CD4-positive, CD25-positive, alpha-beta regulatory T cell (primary cell): ENCODE measurements around the gene FLNB. TPM values are rescaled to one million over a fixed set of nuclear protein-coding genes. Genes with fewer than 3 reads are reported as not detected.

Source experiments
- ATAC-seq, 2 donors: fragments of 150-1000 bp; cut with Tn5 transposase; one replicate each; pipeline ENCODE4 v1.10.0; 2021; ENCODE audit warnings: low read depth in 2 of 2, moderate number of reproducible peaks in 2 of 2, moderate library complexity in 1 of 2
- DNase-seq, 3 donors: peaks; one replicate each; pipeline versions ENCODE4 v3.0.0 to v3.0.0-alpha.2; 2012 to 2022; ENCODE audit warnings: mixed read lengths in 1 of 3
- H3K27ac ChIP-seq: one replicate; pipeline ENCODE4 v1.7.0; 2013; ENCODE audit warnings: mild to moderate bottlenecking, low read length; ENCODE audit not compliant: insufficient read depth, poor library complexity, severe bottlenecking
- H3K27me3 ChIP-seq: one replicate; pipeline ENCODE4 v1.7.0; 2013; ENCODE audit warnings: low read length; ENCODE audit not compliant: control insufficient read depth, insufficient read depth
- H3K36me3 ChIP-seq: one replicate; pipeline ENCODE4 v1.7.0; 2013; ENCODE audit warnings: mild to moderate bottlenecking, low read length, moderate library complexity; ENCODE audit not compliant: control insufficient read depth, insufficient read depth
- H3K4me1 ChIP-seq: 2 replicates; pipeline ENCODE4 v1.7.0; 2013; ENCODE audit warnings: mild to moderate bottlenecking, low read length; ENCODE audit not compliant: insufficient read depth, control insufficient read depth, poor library complexity, severe bottlenecking
- H3K4me3 ChIP-seq: one replicate; pipeline ENCODE4 v1.7.0; 2013; ENCODE audit warnings: low read depth, mild to moderate bottlenecking, low read length, moderate library complexity
- H3K9me3 ChIP-seq, 2 experiments: 1 replicate in 1 of 2; 2 replicates in 1 of 2; pipeline ENCODE4 v1.7.0; 2013; ENCODE audit warnings: low read length in 2 of 2, mild to moderate bottlenecking in 1 of 2, moderate library complexity in 1 of 2; ENCODE audit not compliant: control insufficient read depth in 2 of 2
- H3K27ac Mint-ChIP-seq, 3 donors: one replicate each; pipeline ENCODE4 v1.8.0; 2020 to 2022; ENCODE audit warnings: mild to moderate bottlenecking in 3 of 3, mixed read lengths in 3 of 3, moderate library complexity in 2 of 3
- H3K27me3 Mint-ChIP-seq: one replicate; pipeline ENCODE4 v1.8.0; 2022; ENCODE audit warnings: mild to moderate bottlenecking, mixed read lengths
- H3K36me3 Mint-ChIP-seq: one replicate; pipeline ENCODE4 v1.8.0; 2020; ENCODE audit warnings: mixed read lengths
- H3K4me1 Mint-ChIP-seq, 4 donors: one replicate each; pipeline ENCODE4 v1.8.0; 2020 to 2022; ENCODE audit warnings: mixed read lengths in 4 of 4, mild to moderate bottlenecking in 1 of 4
- H3K4me3 Mint-ChIP-seq, 4 donors: one replicate each; pipeline ENCODE4 v1.8.0; 2020 to 2022; ENCODE audit warnings: mild to moderate bottlenecking in 4 of 4, mixed read lengths in 4 of 4, moderate library complexity in 3 of 4
- H3K9me3 Mint-ChIP-seq, 7 donors: one replicate each; pipeline ENCODE4 v1.8.0; 2020 to 2022; ENCODE audit warnings: mixed read lengths in 7 of 7, mild to moderate bottlenecking in 3 of 7, moderate library complexity in 2 of 7
- polyA plus RNA-seq, 4 donors: library from polyadenylated mRNA; unstranded; fragments of 300-500 nt; fragmentation: Illumina TruSeq; gene quantifications; one replicate each; pipeline ENCODE4 v1.2.3, GENCODE V29; 2021
- total RNA-seq: library from RNA; stranded (reverse); gene quantifications from one replicate; pipeline ENCODE4 v1.2.3, GENCODE V29; 2022

The FLNB gene
- total and polyA plus RNA-seq, 5 donors from 2014 or later: 8.9 to 40.8 (median 14.5) TPM

- no peaks in the 10 kb centered on the region for H3K4me1 ChIP-seq
- Mint-ChIP-seq H3K4me1 (peaks cover 0 to 2% (median 0%) of the 10 kb centered on the region in 4 donors), H3K27ac (no peak overlapping the region), H3K4me3 (no peak overlapping the region), H3K9me3 (no peaks in the 10 kb centered on the region), H3K27me3 (no peaks in the 10 kb centered on the region), H3K36me3 (peaks cover 59% of the 10 kb centered on the region)
- H3K27ac ChIP-seq: no peak overlapping the region
- H3K27me3 ChIP-seq: no peaks in the 10 kb centered on the region
- H3K9me3 ChIP-seq: no peaks in the 10 kb centered on the region
- no peak for DNase-seq
- H3K4me3 ChIP-seq: no peak overlapping the region
- peaks cover 80% of the 10 kb centered on the region for H3K36me3 ChIP-seq
- no peak for ATAC-seq
Observed at GRCh38 chr3:58101499-58102389, 93.5 kb downstream of the FLNB start.

GRCh38 chr3:58102390-58102750 is 94.1 kb downstream of the FLNB start:
- H3K27me3 Mint-ChIP-seq: no peaks in the 10 kb centered on the region
- H3K27me3 ChIP-seq: no peaks in the 10 kb centered on the region
- H3K9me3 ChIP-seq: no peaks in the 10 kb centered on the region
- DNase-seq (no peak), ATAC-seq (no peak)
- no peak overlapping the region for H3K4me3 Mint-ChIP-seq
- peaks cover 63% of the 10 kb centered on the region for H3K36me3 Mint-ChIP-seq
- peaks cover 0 to 2% (median 0%) of the 10 kb centered on the region in 4 donors for H3K4me1 Mint-ChIP-seq
- H3K4me1 ChIP-seq: no peaks in the 10 kb centered on the region
- no peaks in the 10 kb centered on the region for H3K9me3 Mint-ChIP-seq
- H3K27ac ChIP-seq: no peak overlapping the region
- H3K4me3 ChIP-seq: no peak overlapping the region
- peak overlapping the region in 1 of 3 donors; percentile 41 for H3K27ac Mint-ChIP-seq
- peaks cover 78% of the 10 kb centered on the region for H3K36me3 ChIP-seq

- Histone ChIP-seq H3K27ac (no peak overlapping the region), H3K9me3 (no peaks in the 10 kb centered on the region), H3K36me3 (peaks cover 77% of the 10 kb centered on the region), H3K27me3 (no peaks in the 10 kb centered on the region), H3K4me1 (no peaks in the 10 kb centered on the region), H3K4me3 (no peak overlapping the region)
- Mint-ChIP-seq H3K36me3 (peaks cover 69% of the 10 kb centered on the region), H3K27ac (peak overlapping the region in 1 of 3 donors; percentile 41), H3K27me3 (no peaks in the 10 kb centered on the region), H3K4me3 (no peak overlapping the region), H3K9me3 (no peaks in the 10 kb centered on the region), H3K4me1 (peaks cover 0 to 2% (median 0%) of the 10 kb centered on the region in 4 donors)
- no peak for DNase-seq
- no peak for ATAC-seq
Observed at GRCh38 chr3:58102976-58103451, 94.8 kb downstream of the FLNB start.

GRCh38 chr3:58104151-58104550 is 95.9 kb downstream of the FLNB start:
- H3K27ac ChIP-seq: no peak overlapping the region
- no peak for ATAC-seq
- peaks cover 77% of the 10 kb centered on the region for H3K36me3 ChIP-seq
- no peak overlapping the region for H3K27ac Mint-ChIP-seq
- no peaks in the 10 kb centered on the region for H3K4me1 ChIP-seq
- H3K36me3 Mint-ChIP-seq: peaks cover 71% of the 10 kb centered on the region
- H3K9me3 ChIP-seq: no peaks in the 10 kb centered on the region
- no peaks in the 10 kb centered on the region for H3K27me3 ChIP-seq
- no peak overlapping the region for H3K4me3 ChIP-seq
- H3K4me1 Mint-ChIP-seq: peaks cover 0 to 5% (median 1%) of the 10 kb centered on the region in 4 donors
- no peaks in the 10 kb centered on the region for H3K27me3 Mint-ChIP-seq
- DNase-seq: no peak
- no peak overlapping the region for H3K4me3 Mint-ChIP-seq
- no peaks in the 10 kb centered on the region for H3K9me3 Mint-ChIP-seq

GRCh38 chr3:58104712-58105111 is 96.5 kb downstream of the FLNB start:
- Histone ChIP-seq H3K4me1 (no peaks in the 10 kb centered on the region), H3K4me3 (no peak overlapping the region), H3K27me3 (no peaks in the 10 kb centered on the region), H3K36me3 (peaks cover 77% of the 10 kb centered on the region), H3K27ac (no peak overlapping the region), H3K9me3 (no peaks in the 10 kb centered on the region)
- DNase-seq: no peak
- Mint-ChIP-seq H3K27me3 (no peaks in the 10 kb centered on the region), H3K4me3 (no peak overlapping the region), H3K27ac (no peak overlapping the region), H3K36me3 (peaks cover 71% of the 10 kb centered on the region), H3K4me1 (peaks cover 0 to 5% (median 1%) of the 10 kb centered on the region in 4 donors), H3K9me3 (no peaks in the 10 kb centered on the region)
- ATAC-seq: no peak

GRCh38 chr3:58105196-58105595 is 97.0 kb downstream of the FLNB start:
- Histone ChIP-seq H3K4me3 (no peak overlapping the region), H3K27me3 (no peaks in the 10 kb centered on the region), H3K27ac (no peak overlapping the region), H3K36me3 (peaks cover 73% of the 10 kb centered on the region), H3K9me3 (no peaks in the 10 kb centered on the region), H3K4me1 (no peaks in the 10 kb centered on the region)
- peaks cover 0 to 5% (median 0%) of the 10 kb centered on the region in 4 donors for H3K4me1 Mint-ChIP-seq
- ATAC-seq: no peak
- no peak overlapping the region for H3K27ac Mint-ChIP-seq
- peaks cover 70% of the 10 kb centered on the region for H3K36me3 Mint-ChIP-seq
- H3K9me3 Mint-ChIP-seq: no peaks in the 10 kb centered on the region
- no peaks in the 10 kb centered on the region for H3K27me3 Mint-ChIP-seq
- DNase-seq: no peak
- H3K4me3 Mint-ChIP-seq: no peak overlapping the region

GRCh38 chr3:58106061-58106460 is 97.8 kb downstream of the FLNB start:
- Mint-ChIP-seq H3K36me3 (peaks cover 70% of the 10 kb centered on the region), H3K4me1 (peaks cover 2 to 5% (median 4%) of the 10 kb centered on the region in 4 donors), H3K4me3 (no peak overlapping the region), H3K27ac (no peak overlapping the region), H3K9me3 (no peaks in the 10 kb centered on the region), H3K27me3 (no peaks in the 10 kb centered on the region)
- peaks cover 67% of the 10 kb centered on the region for H3K36me3 ChIP-seq
- no peaks in the 10 kb centered on the region for H3K9me3 ChIP-seq
- no peak overlapping the region for H3K4me3 ChIP-seq
- ATAC-seq (no peak), DNase-seq (no peak)
- no peaks in the 10 kb centered on the region for H3K27me3 ChIP-seq
- H3K4me1 ChIP-seq: peaks cover 2% of the 10 kb centered on the region
- H3K27ac ChIP-seq: no peak overlapping the region

GRCh38 chr3:58106640-58107039 is 98.4 kb downstream of the FLNB start:
- H3K9me3 ChIP-seq: no peaks in the 10 kb centered on the region
- peaks cover 5 to 11% (median 9%) of the 10 kb centered on the region in 4 donors for H3K4me1 Mint-ChIP-seq
- no peak overlapping the region for H3K27ac ChIP-seq
- peaks cover 76% of the 10 kb centered on the region for H3K36me3 Mint-ChIP-seq
- H3K4me1 ChIP-seq: peaks cover 8% of the 10 kb centered on the region
- no peak for DNase-seq
- no peaks in the 10 kb centered on the region for H3K9me3 Mint-ChIP-seq
- peaks cover 61% of the 10 kb centered on the region for H3K36me3 ChIP-seq
- H3K27ac Mint-ChIP-seq: no peak overlapping the region
- no peaks in the 10 kb centered on the region for H3K27me3 Mint-ChIP-seq
- no peak for ATAC-seq
- H3K4me3 Mint-ChIP-seq: no peak overlapping the region
- H3K4me3 ChIP-seq: no peak overlapping the region
- H3K27me3 ChIP-seq: no peaks in the 10 kb centered on the region
